ENCODE data around the gene OPCML. TPM values are rescaled to one million over a fixed set of nuclear protein-coding genes. Genes with fewer than 3 reads are reported as not detected.

The OPCML gene
- total and polyA plus RNA-seq, 2 of the 13 experiments (the other 11 are each of a cell fraction or from before 2014, with no cell fraction given) = not detected

DNA sequence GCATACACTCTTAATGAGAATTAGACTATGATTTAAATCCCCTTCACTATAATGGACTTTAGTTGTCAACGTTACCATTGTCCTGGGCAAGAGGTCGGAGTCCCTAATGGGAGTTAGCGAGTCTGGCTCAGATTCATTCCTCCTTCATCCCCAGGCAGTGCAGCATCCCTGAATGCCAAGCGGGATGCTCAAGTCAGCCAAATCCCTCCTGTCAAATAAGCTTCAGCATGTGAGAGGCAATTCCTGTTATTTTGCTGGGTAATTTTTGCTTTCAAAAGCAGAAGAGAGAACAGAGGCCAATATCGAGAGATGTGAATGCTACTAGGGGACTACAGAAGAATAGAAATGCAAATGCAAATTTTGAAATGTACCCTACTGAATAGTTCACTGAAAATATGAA, 186.2 kb downstream of the OPCML start:
- TF ChIP-seq HNRNPK (IDR thresholded peaks at IDR 0.05; ENCODE audit: low read depth, low read length, poor library complexity, severe bottlenecking) = no peak
- TF ChIP-seq, protein P1, sequence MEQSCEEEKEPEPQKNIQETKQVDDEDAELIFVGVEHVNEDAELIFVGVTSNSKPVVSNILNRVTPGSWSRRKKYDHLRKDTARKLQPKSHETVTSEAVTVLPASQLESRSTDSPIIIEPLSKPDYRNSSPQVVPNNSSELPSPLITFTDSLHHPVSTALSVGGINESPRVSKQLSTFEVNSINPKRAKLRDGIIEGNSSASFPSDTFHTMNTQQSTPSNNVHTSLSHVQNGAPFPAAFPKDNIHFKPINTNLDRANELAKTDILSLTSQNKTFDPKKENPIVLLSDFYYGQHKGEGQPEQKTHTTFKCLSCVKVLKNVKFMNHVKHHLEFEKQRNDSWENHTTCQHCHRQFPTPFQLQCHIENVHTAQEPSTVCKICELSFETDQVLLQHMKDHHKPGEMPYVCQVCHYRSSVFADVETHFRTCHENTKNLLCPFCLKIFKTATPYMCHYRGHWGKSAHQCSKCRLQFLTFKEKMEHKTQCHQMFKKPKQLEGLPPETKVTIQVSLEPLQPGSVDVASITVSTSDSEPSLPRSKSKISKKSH (CRISPR knock-in tag; IDR thresholded peaks at IDR 0.05; ENCODE audit: borderline replicate concordance) = no peak
- TF ChIP-seq RBFOX2 (IDR thresholded peaks at IDR 0.05; ENCODE audit: low read depth, low read length) = no peak
- no peak for TF ChIP-seq ELF4 (CRISPR knock-in tag; IDR thresholded peaks at IDR 0.05; ENCODE audit: borderline replicate concordance)
- TF ChIP-seq, protein P2, sequence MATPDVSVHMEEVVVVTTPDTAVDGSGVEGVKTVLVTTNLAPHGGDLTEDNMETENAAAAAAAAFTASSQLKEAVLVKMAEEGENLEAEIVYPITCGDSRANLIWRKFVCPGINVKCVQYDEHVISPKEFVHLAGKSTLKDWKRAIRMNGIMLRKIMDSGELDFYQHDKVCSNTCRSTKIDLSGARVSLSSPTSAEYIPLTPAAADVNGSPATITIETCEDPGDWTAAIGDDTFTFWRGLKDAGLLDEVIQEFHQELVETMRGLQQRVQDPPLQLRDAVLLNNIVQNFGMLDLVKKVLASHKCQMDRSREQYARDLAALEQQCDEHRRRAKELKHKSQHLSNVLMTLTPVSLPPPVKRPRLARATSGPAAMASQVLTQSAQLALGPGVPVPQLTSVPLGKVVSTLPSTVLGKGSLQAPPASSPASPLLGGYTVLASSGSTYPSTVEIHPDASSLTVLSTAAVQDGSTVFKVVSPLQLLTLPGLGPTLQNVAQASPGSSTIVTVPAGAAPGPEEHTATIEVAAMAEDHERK (CRISPR knock-in tag; IDR thresholded peaks at IDR 0.05; ENCODE audit: low read depth) = no peak
- TF ChIP-seq, protein P3, sequence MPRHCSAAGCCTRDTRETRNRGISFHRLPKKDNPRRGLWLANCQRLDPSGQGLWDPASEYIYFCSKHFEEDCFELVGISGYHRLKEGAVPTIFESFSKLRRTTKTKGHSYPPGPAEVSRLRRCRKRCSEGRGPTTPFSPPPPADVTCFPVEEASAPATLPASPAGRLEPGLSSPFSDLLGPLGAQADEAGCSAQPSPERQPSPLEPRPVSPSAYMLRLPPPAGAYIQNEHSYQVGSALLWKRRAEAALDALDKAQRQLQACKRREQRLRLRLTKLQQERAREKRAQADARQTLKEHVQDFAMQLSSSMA (CRISPR knock-in tag; IDR thresholded peaks at IDR 0.05) = no peak
- TF ChIP-seq RARG (CRISPR knock-in tag; IDR thresholded peaks at IDR 0.05; ENCODE audit: low read depth) = no peak
- TF ChIP-seq SMC3 (IDR thresholded peaks at IDR 0.05; ENCODE audit: low read length) = no peak
- no peak for TF ChIP-seq POLR2AphosphoS2 (IDR thresholded peaks at IDR 0.05; ENCODE audit: low read depth, low read length)

More for the DNA sequence above, 186.2 kb downstream of the OPCML start:
- Histone ChIP-seq H3K9ac (ENCODE audit: insufficient read depth, low read depth, low read length) (no peak overlapping the region), H3K4me2 (ENCODE audit: low read depth, low read length) (no peak overlapping the region), H3K9me3 (ENCODE audit: low read length) (no peaks in the 10 kb centered on the region), H2AFZ (ENCODE audit: low read length) (no peak overlapping the region), H3K36me3 (replicated peaks in 1 of 2; ENCODE audit: control insufficient read depth in 1 of 2, insufficient read depth in 2 of 2, low read length in 2 of 2) (no peaks in the 10 kb centered on the region), H3K4me1 (ENCODE audit: insufficient read depth, low read length) (no peaks in the 10 kb centered on the region), H3K4me3 (replicated peaks in 1 of 3; ENCODE audit: insufficient read depth in 1 of 3, low read depth in 2 of 3, low read length in 3 of 3) (no peak overlapping the region), H3K79me2 (ENCODE audit: insufficient read depth, low read length) (no peaks in the 10 kb centered on the region), H3K27ac (ENCODE audit: extremely low read length, insufficient read depth, low read length) (no peak overlapping the region), H4K20me1 (ENCODE audit: insufficient read depth, low read length) (no peaks in the 10 kb centered on the region), H3K27me3 (ENCODE audit: control insufficient read depth in 1 of 2, insufficient read depth in 2 of 2, low read length in 2 of 2) (no peaks in the 10 kb centered on the region)
- ChIA-PET POLR2A (no interaction called here), CTCF (ENCODE audit: low intra/inter-chr PET ratio, low total read pairs) (no interaction called here)
- 3% methylated on average over 5 of the region's 5 CpGs for WGBS (ENCODE audit: low lambda C conversion rate)
- ATAC-seq (no peak), FAIRE-seq (no peak), DNase-seq (ENCODE audit: low spot score) (no peak)
- no TSS peak for BruUV-seq (replicated peaks)
- intact Hi-C loops (cut with micrococcal nuclease; ENCODE audit: unreplicated experiment) = no loop called here
- in situ Hi-C loops (cut with HindIII; ENCODE audit: extremely low pct_ligation_motif_present, low pct_unique_long_range_greater_than_20kb) = no loop called here

Data from HepG2 (cell line).